WERI-Rb-1 (cell line): ENCODE measurements around the gene ZBTB3.

Experiments
- DNase-seq: peaks from one replicate; pipeline ENCODE4 v3.0.0-alpha.2; 2020
- H3K27ac ChIP-seq: fragments of 250-450 bp; sonication (Bioruptor Pico); 2 replicates; pipeline ENCODE4 v1.5.1; 2020; ENCODE audit warnings: mild to moderate bottlenecking, moderate library complexity
- H3K27me3 ChIP-seq: fragments of 250-450 bp; sonication (Bioruptor Pico); 2 replicates; pipeline ENCODE4 v1.5.1; 2021; ENCODE audit warnings: mild to moderate bottlenecking, low read depth, moderate library complexity; ENCODE audit not compliant: insufficient read depth, severe bottlenecking
- H3K36me3 ChIP-seq: fragments of 250-450 bp; sonication (Bioruptor Pico); 2 replicates; pipeline ENCODE4 v1.5.1; 2020; ENCODE audit warnings: mild to moderate bottlenecking, moderate library complexity
- H3K4me3 ChIP-seq: 2 replicates; pipeline ENCODE4 v1.5.1; 2011; ENCODE audit warnings: low read depth, mild to moderate bottlenecking, control low read depth, low read length
- H3K9me3 ChIP-seq: fragments of 250-450 bp; sonication (Bioruptor Pico); 2 replicates; pipeline ENCODE4 v1.5.1; 2021; ENCODE audit warnings: mild to moderate bottlenecking, moderate library complexity; ENCODE audit not compliant: severe bottlenecking
- TF ChIP-seq, protein P1 (sequence below): IDR thresholded peaks from 2 replicates; pipeline ENCODE4 v1.5.1; 2011; ENCODE audit warnings: low read depth, mild to moderate bottlenecking, control low read depth, inconsistent platforms, low read length

Gene ZBTB3

DNA sequence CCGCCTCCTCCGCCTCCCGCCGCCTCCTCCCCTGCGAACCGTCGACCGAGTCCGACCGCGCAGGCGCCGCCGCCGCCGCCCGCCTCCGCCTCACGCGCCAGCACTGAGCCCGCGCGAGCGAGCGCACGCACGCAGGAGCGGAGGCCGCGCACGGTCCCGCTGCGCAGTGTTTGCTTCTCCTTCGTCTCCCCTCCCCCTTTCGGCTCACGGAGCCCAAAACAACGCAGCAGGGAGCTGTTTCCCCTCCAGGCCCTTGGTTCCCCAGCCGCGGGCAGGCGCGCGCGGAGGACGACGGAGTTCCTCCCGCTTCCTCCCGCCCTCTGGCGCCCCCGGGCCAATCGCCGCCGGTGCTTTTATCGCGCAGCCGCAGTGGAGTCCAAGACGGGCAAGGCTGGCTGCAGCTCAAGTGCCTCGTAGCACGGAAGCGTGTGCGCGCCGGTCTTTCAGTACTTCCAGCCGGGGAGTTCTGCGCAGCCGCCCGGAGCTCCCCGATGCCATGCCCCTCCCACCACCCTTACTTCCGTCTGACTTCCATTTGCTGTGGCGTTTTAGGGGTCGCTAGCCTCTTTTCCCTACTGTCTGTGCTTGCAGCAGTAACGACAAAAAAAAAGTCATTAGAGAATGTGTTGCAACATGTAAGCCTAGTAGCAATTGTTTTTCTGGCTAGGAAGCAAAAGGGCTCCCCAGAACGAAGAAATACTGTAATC lies 26.6 kb downstream of the ZBTB3 start, which contains the start of gene HNRNPUL2:
Gene HNRNPUL2 (minus strand): TSS at position 293 of the 707 bp plus-strand sequence. CDS start 301 bp downstream, outside the sequence.
- no peaks in the 10 kb centered on the region for H3K27me3 ChIP-seq
- H3K36me3 ChIP-seq: peaks cover 61% of the 10 kb centered on the region
- TF ChIP-seq, protein P1, sequence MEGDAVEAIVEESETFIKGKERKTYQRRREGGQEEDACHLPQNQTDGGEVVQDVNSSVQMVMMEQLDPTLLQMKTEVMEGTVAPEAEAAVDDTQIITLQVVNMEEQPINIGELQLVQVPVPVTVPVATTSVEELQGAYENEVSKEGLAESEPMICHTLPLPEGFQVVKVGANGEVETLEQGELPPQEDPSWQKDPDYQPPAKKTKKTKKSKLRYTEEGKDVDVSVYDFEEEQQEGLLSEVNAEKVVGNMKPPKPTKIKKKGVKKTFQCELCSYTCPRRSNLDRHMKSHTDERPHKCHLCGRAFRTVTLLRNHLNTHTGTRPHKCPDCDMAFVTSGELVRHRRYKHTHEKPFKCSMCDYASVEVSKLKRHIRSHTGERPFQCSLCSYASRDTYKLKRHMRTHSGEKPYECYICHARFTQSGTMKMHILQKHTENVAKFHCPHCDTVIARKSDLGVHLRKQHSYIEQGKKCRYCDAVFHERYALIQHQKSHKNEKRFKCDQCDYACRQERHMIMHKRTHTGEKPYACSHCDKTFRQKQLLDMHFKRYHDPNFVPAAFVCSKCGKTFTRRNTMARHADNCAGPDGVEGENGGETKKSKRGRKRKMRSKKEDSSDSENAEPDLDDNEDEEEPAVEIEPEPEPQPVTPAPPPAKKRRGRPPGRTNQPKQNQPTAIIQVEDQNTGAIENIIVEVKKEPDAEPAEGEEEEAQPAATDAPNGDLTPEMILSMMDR: 0 out of 2 replicates have a peak, but pooled peaks have one; percentile 2
- peak within 1 kb of the TSS; percentile 92 for H3K4me3 ChIP-seq
- peak within 1 kb of the TSS; percentile 99 for H3K27ac ChIP-seq
- no peaks in the 10 kb centered on the region for H3K9me3 ChIP-seq
- peak; percentile 98 for DNase-seq

- no peaks in the 10 kb centered on the region for H3K27me3 ChIP-seq
- peak overlapping the region; percentile 92 for H3K4me3 ChIP-seq
- no peaks in the 10 kb centered on the region for H3K9me3 ChIP-seq
- H3K36me3 ChIP-seq: peaks cover 64% of the 10 kb centered on the region
- H3K27ac ChIP-seq: peak overlapping the region; percentile 99
- TF ChIP-seq, protein P1: no peak
- DNase-seq: no peak
These were observed 27.1 kb downstream of the ZBTB3 start for GRCh38 chr11:62726915-62727164.

DNA sequence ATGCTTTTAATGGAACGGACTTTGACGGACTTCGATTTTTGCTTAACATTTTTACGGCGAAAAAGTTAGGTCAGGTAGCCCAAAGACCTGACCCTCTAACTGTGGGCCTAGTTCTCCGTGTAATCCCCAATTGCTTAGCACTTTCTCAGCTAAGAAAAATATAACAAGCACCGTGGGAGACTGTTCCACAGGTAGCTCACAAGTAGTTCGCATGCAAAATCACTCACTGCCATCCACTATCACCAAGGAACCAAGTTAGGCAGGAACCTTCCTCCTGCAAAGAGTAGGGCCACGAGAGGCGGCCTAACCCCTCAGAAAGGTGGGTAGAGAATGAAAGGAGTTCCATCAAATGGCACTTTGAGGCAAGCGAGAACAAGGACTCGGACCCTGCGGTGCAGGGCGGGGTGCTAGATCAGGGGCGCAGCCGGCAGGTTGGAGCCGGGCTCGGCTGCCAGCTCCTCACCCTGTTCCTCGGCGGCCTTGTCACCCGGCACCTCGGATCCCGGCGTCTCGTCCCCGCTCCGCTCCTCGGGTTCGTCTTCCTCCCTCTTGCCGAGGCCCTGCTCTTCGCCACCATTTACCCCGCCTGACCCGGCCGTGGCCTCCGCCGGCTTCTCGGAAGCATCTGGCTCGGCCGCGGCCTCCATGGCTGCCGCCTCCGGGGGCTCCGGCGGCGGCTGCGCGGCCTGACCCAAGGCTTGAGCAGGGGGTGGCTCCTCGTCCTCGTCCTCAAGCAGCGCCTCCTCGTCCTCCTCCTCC lies 27.6 kb downstream of the ZBTB3 start:
- Histone ChIP-seq H3K27ac (peak overlapping the region; percentile 99), H3K27me3 (no peaks in the 10 kb centered on the region), H3K36me3 (peaks cover 68% of the 10 kb centered on the region), H3K9me3 (no peaks in the 10 kb centered on the region), H3K4me3 (peak overlapping the region; percentile 92)
- no peak for DNase-seq
- TF ChIP-seq, protein P1: no peak

GRCh38 chr11:62725646-62726045 lies 28.3 kb downstream of the ZBTB3 start:
- Histone ChIP-seq H3K4me3 (peak overlapping the region; percentile 92), H3K27me3 (no peaks in the 10 kb centered on the region), H3K36me3 (peaks cover 69% of the 10 kb centered on the region), H3K27ac (peak overlapping the region; percentile 99), H3K9me3 (no peaks in the 10 kb centered on the region)
- TF ChIP-seq, protein P1: no peak
- DNase-seq: no peak

DNA sequence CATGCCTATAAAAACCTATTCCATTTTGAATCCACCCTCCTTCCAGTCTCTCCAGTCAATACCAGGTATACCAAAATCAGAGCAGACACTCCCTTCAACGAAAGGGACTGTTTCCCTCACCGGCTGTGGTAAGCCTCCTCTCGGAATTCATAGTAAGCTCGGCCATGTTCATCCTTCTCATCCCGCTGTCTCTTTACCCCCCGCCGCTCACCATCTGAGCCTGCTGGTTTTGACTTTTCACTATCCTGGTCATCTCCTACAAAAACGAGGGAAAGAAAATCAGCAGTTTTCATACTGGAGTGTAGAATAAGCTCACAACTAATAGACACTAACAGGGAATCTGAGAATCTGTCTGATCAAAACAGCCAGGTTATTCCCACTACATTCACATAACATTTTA lies 29.8 kb downstream of the ZBTB3 start:
- TF ChIP-seq, protein P1: no peak
- H3K27ac ChIP-seq: no peak overlapping the region; the same call in 1 of the 2 replicates
- peaks cover 75% of the 10 kb centered on the region for H3K36me3 ChIP-seq
- no peaks in the 10 kb centered on the region for H3K27me3 ChIP-seq
- H3K4me3 ChIP-seq: no peak overlapping the region; the same call in 1 of the 2 replicates
- no peaks in the 10 kb centered on the region for H3K9me3 ChIP-seq
- DNase-seq: no peak
